H1 (cell line): Measurements from ENCODE around the gene CADM2. TPM values are rescaled to one million over a fixed set of nuclear protein-coding genes. Genes with fewer than 3 reads are reported as not detected.

Experiments used
- GABPA ChIP-seq: IDR thresholded peaks from 2 replicates; pipeline ENCODE4 v1.6.1; 2011; ENCODE audit warnings: mild to moderate bottlenecking, low read length, moderate library complexity, borderline replicate concordance; ENCODE audit not compliant: insufficient read depth
- KDM4A ChIP-seq: IDR thresholded peaks from one replicate; pipeline ENCODE4 v1.7.1; 2012; ENCODE audit warnings: low read depth, mild to moderate bottlenecking, moderate library complexity, low read length, inconsistent platforms; ENCODE audit not compliant: severe bottlenecking
- RNF2 ChIP-seq: fragments of 200-900, 300-1000 bp; sonication (generic); IDR thresholded peaks from 2 replicates; pipeline ENCODE4 v1.7.1; 2016; ENCODE audit warnings: borderline replicate concordance, low read depth, mild to moderate bottlenecking, antibody characterized with exemption, low read length; ENCODE audit not compliant: poor library complexity, severe bottlenecking; ENCODE audit errors: missing control alignments
- RXRA ChIP-seq: IDR thresholded peaks from 2 replicates; pipeline ENCODE4 v1.6.1; 2011; ENCODE audit warnings: low read depth, mild to moderate bottlenecking, low read length, moderate library complexity; ENCODE audit not compliant: insufficient read depth
- TAF7 ChIP-seq: optimal IDR thresholded peaks from 2 replicates; pipeline ENCODE3; 2011; ENCODE audit warnings: low read depth, mild to moderate bottlenecking, inconsistent platforms, low read length, moderate library complexity, borderline replicate concordance
- polyA plus RNA-seq, 7 experiments: library from polyadenylated mRNA; depleted of rRNA in 3 of 7; stranded (reverse) in 5 of 7; unstranded in 2 of 7; fragments of >200 nt in 5 of 7; fragments of 200-250 nt in 2 of 7; gene quantifications; 1 replicate in 5 of 7; 2 replicates in 1 of 7; 4 replicates in 1 of 7; pipeline versions ENCODE4 v1.2.1 to v1.2.3, GENCODE V29; 2011 to 2013; ENCODE audit warnings: missing spikeins in 2 of 7, mixed read lengths in 2 of 7
- total RNA-seq: library from RNA; stranded (reverse); fragmentation: NEBNext Ultra II Directional; extraction: Animal tissue kit (Norgen Biotek cat#: 25700); gene quantifications from 2 replicates; pipeline ENCODE4 v1.2.1, GENCODE V29; 2021

The CADM2 gene
- total and polyA plus RNA-seq, 2 of the 8 experiments (the other 6 are each of a cell fraction or from before 2014, with no cell fraction given): 14.9 to 20.9 TPM

DNA sequence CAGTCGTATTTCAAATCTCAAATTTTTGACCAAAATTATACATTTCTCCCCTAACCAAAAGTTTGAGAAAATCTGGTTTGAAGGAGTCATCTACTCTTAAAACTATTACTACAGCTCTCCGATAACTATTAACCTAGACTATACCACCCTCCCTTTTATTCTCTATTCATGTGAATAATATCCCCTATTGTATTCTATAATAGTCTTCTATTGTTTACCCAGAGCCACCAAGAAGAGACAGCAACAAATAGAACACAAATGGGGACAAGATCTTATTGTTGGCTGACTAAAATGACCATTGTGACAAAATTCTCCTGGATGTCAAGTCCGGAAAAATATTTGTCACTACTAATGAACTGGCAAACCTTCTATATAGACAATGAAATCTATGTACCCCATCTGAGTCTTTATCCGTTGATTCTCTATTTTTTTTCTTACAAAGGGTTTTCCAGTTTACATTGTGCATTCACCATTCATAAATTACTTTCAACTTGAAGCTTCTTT lies 618.0 kb downstream of the CADM2 start (continued):
- TF ChIP-seq TAF7 (no peak), RXRA (no peak), GABPA (no peak), RNF2 (no peak), KDM4A (no peak)
